Karpas-422 (cell line): ENCODE data around the gene CCDC92. TPM values are rescaled to one million over a fixed set of nuclear protein-coding genes. Genes with fewer than 3 reads are reported as not detected.

ENCODE experiments used
- DNase-seq: peaks from one replicate; pipeline ENCODE4 v3.0.0-alpha.2; 2015
- H2AFZ ChIP-seq: fragments of 200-600 bp; sonication (generic); 2 replicates; pipeline ENCODE4 v1.6.1; 2014; ENCODE audit warnings: antibody characterized with exemption, low read length, mixed read lengths
- H3K27ac ChIP-seq: fragments of 200-600 bp; sonication (generic); 2 replicates; pipeline ENCODE4 v1.5.1; 2014; ENCODE audit warnings: mild to moderate bottlenecking, low read length, moderate library complexity
- H3K27me3 ChIP-seq: fragments of 200-600 bp; sonication (generic); 2 replicates; pipeline ENCODE4 v1.6.1; 2014; ENCODE audit warnings: low read length, mixed read lengths
- H3K36me3 ChIP-seq: fragments of 200-600 bp; sonication (generic); 2 replicates; pipeline ENCODE4 v1.6.1; 2014; ENCODE audit warnings: low read length, mixed read lengths; ENCODE audit not compliant: insufficient read depth
- H3K4me1 ChIP-seq: fragments of 200-600 bp; sonication (generic); 2 replicates; pipeline ENCODE4 v1.6.1; 2014; ENCODE audit warnings: mild to moderate bottlenecking, low read length, mixed read lengths
- H3K4me2 ChIP-seq: fragments of 200-600 bp; sonication (generic); 2 replicates; pipeline ENCODE4 v1.6.1; 2014; ENCODE audit warnings: low read length, low read depth, mild to moderate bottlenecking; ENCODE audit not compliant: poor library complexity, severe bottlenecking
- H3K4me3 ChIP-seq: fragments of 200-600 bp; sonication (generic); 2 replicates; pipeline ENCODE4 v1.5.1; 2014; ENCODE audit warnings: mild to moderate bottlenecking, antibody characterized with exemption, low read length, mixed read lengths
- H3K79me2 ChIP-seq: fragments of 200-600 bp; sonication (generic); 2 replicates; pipeline ENCODE4 v1.6.1; 2014; ENCODE audit warnings: mild to moderate bottlenecking, low read length, mixed read lengths
- H3K9ac ChIP-seq: fragments of 200-600 bp; sonication (generic); 2 replicates; pipeline ENCODE4 v1.6.0; 2014; ENCODE audit warnings: low read length
- H3K9me2 ChIP-seq: fragments of 200-600 bp; sonication (generic), shearing (Covaris generic); replicated peaks from 2 replicates; pipeline ENCODE4 v1.6.0; 2014; ENCODE audit warnings: mild to moderate bottlenecking, low read length, moderate library complexity; ENCODE audit not compliant: insufficient read depth
- H3K9me3 ChIP-seq: fragments of 300-700, 200-600 bp; sonication (generic); 2 replicates; pipeline ENCODE4 v1.6.1; 2014; ENCODE audit warnings: low read length, mixed read lengths
- H4K20me1 ChIP-seq: fragments of 200-600 bp; sonication (generic); 2 replicates; pipeline ENCODE4 v1.6.1; 2014; ENCODE audit warnings: mild to moderate bottlenecking, antibody characterized with exemption, low read length, low read depth; ENCODE audit not compliant: insufficient read depth
- total RNA-seq: library from RNA; depleted of rRNA; stranded (reverse); fragments of >200 nt; shearing (Covaris generic); gene quantifications from 2 replicates; pipeline ENCODE4 v1.2.3, GENCODE V29; 2014; ENCODE audit warnings: low replicate concordance

The CCDC92 gene
- total RNA-seq, 1 experiment from 2014 or later, result 2.0 TPM

DNA sequence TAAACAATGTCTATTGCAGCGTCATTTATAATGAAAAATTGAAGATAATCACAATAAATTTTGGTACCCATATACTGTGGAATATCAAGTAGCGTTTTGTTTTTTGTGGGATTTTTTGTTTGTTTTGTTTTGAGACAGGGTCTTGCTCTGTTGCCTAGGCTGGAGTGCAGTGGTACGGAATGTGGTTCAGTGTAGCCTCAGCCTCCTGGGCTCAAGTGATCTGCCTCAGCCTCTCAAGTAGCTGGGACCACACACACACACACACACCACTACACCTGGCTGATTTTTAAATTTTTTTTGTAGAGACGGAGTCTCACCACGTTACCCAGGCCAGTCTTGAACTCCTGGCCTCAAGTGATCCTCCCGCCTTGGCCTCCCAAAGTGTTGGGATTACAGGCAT is 6.9 kb upstream of the CCDC92 start:
- no peaks in the 10 kb centered on the region for H3K79me2 ChIP-seq
- DNase-seq, result no peak
- H3K27me3 ChIP-seq, result no peaks in the 10 kb centered on the region
- H3K4me1 ChIP-seq, result 0 out of 2 replicates have a peak, but pooled peaks cover 3% of the 10 kb centered on the region
- no peak overlapping the region for H2AFZ ChIP-seq
- no peak overlapping the region for H3K4me3 ChIP-seq
- no peak overlapping the region for H3K9ac ChIP-seq
- H3K4me2 ChIP-seq, result no peak overlapping the region
- peaks cover 39% of the 10 kb centered on the region for H4K20me1 ChIP-seq
- H3K27ac ChIP-seq, result no peak overlapping the region
- H3K9me3 ChIP-seq, result no peaks in the 10 kb centered on the region
- H3K36me3 ChIP-seq, result no peaks in the 10 kb centered on the region
- no peaks in the 10 kb centered on the region for H3K9me2 ChIP-seq

DNA sequence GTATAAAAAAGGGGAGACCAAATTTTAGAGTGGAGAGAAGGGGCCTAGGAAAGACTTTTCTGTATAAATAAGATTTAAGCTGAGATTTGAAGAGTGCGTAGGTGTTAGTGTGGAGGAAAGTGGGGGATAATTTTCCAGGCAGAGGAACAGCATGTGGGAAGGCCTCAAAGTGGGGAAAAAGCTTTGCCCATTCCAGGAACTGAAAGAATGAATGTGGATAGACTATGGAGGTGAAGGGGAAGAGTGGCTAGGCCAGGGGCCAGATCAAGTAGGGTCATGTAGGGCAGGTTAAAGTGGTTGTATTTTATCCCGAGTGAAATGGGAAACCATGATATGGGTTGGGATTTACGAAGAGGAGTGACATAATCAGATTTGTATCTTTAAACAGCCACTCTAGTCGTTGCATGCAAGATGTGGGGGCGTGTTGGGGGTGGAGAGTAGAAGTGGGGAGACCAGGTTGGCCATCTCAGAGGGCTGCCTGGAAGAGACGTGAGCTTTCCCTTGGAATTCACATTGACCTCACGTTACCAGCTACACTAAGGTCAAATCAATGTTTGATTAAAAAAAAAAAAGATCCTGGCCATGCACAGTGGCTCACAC is 3.7 kb upstream of the CCDC92 start:
- Histone ChIP-seq H3K9me3 (no peaks in the 10 kb centered on the region), H3K4me1 (peaks cover 14% of the 10 kb centered on the region), H3K9me2 (no peaks in the 10 kb centered on the region), H3K79me2 (no peaks in the 10 kb centered on the region), H3K4me2 (no peak overlapping the region), H4K20me1 (peaks cover 15% of the 10 kb centered on the region), H3K27me3 (no peaks in the 10 kb centered on the region), H3K27ac (no peak overlapping the region), H3K9ac (no peak overlapping the region), H2AFZ (no peak overlapping the region), H3K4me3 (no peak overlapping the region), H3K36me3 (no peaks in the 10 kb centered on the region)
- no peak for DNase-seq

DNA sequence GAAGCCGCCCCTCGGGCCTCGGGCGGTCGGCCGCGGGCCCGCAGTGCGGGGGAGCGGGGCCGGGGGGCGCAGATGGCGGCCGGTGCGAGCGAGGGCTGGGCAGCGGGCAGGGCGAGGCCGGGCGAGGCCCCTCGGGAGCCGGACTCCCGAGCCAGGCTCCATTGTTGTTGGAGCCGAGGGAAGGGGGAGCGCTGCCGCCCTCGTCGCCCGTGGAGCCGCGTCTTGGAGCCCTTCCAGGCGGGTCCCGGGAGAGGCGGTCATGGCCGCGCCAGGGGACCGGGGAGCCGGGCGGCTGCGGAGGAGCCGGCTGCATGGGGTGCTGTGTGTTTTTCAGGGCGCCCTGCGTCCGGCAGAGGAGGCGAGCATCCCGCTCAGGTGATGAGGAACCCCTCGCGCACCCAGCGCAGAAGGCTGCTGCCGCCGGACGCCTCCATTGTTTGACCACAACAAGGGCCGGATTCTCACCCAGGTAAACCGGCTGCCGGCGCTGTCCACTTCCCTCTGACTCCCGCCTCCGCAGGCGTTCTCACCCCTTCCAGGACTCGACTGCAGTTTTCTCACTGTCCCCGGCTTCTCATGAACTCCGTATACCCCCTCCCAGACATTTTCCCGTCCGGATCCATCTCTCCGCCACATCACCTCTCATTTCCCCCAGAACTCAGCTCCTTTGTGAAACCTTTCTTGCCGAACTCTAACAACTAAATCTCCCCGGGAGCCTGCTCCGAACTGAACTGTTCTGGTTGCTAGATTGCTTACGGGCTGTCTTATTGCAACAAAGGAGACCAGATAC is 1.1 kb upstream of the CCDC92 start:
- H3K9me2 ChIP-seq, result no peaks in the 10 kb centered on the region
- H4K20me1 ChIP-seq, result peaks cover 6% of the 10 kb centered on the region
- peak overlapping the region; percentile 75 for H3K4me2 ChIP-seq
- no peaks in the 10 kb centered on the region for H3K27me3 ChIP-seq
- H3K4me1 ChIP-seq, result peaks cover 14% of the 10 kb centered on the region
- H3K4me3 ChIP-seq, result peak overlapping the region; percentile 72
- H3K79me2 ChIP-seq, result no peaks in the 10 kb centered on the region
- H3K9ac ChIP-seq, result peak overlapping the region; percentile 75
- no peaks in the 10 kb centered on the region for H3K36me3 ChIP-seq
- peak; percentile 53 for DNase-seq
- H3K9me3 ChIP-seq, result no peaks in the 10 kb centered on the region
- no peak overlapping the region for H3K27ac ChIP-seq
- peak overlapping the region; percentile 59; the same call in 1 of the 2 replicates for H2AFZ ChIP-seq

DNA sequence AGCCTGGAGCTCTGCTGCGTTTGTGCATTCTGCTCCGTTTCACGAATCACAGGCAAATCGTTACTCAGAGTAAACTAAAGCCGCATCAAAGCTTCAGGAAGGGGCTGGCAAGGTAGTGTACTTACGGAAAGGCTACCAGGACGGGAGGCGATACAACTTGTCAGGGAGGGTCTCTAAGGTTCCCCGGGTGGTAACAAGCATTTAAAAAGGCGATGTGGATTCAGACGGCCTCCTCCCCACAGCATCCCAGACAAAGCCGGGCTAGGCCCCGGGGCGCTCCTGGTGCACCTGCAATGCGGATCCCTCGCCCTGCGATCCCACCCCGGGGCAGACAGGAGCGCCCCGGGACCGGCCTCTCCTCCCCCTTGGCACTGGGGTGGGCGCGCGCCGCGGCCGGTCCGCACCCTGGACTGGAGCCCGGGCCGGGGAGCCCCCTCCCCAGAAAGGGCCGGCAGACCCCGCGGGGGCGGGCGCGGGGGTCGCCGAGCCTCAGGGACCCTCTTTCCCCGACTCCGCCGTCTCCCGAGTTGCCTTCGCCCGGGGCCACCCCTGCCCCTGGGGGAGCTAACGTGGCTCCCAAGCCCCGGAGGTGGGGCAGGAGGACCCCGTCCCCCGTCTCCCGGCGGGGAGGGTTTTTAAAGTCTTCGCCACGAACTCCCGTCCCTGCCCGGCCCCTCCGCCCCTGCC is 718 bp downstream of the CCDC92 start:
- no peaks in the 10 kb centered on the region for H3K79me2 ChIP-seq
- H3K27ac ChIP-seq, result no peak overlapping the region
- peak overlapping the region; percentile 65 for H3K9ac ChIP-seq
- no peaks in the 10 kb centered on the region for H3K9me2 ChIP-seq
- no peaks in the 10 kb centered on the region for H3K27me3 ChIP-seq
- H3K4me3 ChIP-seq, result peak overlapping the region; percentile 71
- H3K4me1 ChIP-seq, result peaks cover 14% of the 10 kb centered on the region
- peak; percentile 55 for DNase-seq
- H3K36me3 ChIP-seq, result no peaks in the 10 kb centered on the region
- H2AFZ ChIP-seq, result peak overlapping the region; percentile 64; the same call in 1 of the 2 replicates
- H3K9me3 ChIP-seq, result no peaks in the 10 kb centered on the region
- H4K20me1 ChIP-seq, result no peaks in the 10 kb centered on the region; the same call in 1 of the 2 replicates
- H3K4me2 ChIP-seq, result peak overlapping the region; percentile 69

DNA sequence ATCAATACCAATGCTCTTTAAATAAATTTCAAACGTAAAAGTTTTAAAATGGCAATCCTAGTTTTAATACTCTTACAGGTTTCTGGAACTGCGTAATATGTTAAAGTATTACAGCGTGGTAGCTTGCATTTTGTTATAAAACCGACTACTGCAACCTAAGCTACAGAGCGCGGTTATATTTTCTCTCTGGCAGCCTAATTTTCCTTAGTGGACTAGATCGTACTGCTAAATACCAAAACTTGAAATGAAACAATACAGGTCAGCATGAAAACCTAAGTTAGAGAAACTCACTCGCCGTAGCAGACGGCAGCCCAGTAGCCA is 1.2 kb downstream of the CCDC92 start:
- Histone ChIP-seq H3K9me3 (no peaks in the 10 kb centered on the region), H3K9ac (peak overlapping the region; percentile 65), H3K36me3 (no peaks in the 10 kb centered on the region), H2AFZ (no peak overlapping the region), H3K9me2 (no peaks in the 10 kb centered on the region), H3K4me3 (peak overlapping the region; percentile 71; the same call in 1 of the 2 replicates), H3K4me1 (peaks cover 14% of the 10 kb centered on the region), H3K79me2 (no peaks in the 10 kb centered on the region), H3K27ac (no peak overlapping the region), H4K20me1 (no peaks in the 10 kb centered on the region; the same call in 1 of the 2 replicates), H3K4me2 (peak overlapping the region; percentile 69), H3K27me3 (no peaks in the 10 kb centered on the region)
- no peak for DNase-seq

DNA sequence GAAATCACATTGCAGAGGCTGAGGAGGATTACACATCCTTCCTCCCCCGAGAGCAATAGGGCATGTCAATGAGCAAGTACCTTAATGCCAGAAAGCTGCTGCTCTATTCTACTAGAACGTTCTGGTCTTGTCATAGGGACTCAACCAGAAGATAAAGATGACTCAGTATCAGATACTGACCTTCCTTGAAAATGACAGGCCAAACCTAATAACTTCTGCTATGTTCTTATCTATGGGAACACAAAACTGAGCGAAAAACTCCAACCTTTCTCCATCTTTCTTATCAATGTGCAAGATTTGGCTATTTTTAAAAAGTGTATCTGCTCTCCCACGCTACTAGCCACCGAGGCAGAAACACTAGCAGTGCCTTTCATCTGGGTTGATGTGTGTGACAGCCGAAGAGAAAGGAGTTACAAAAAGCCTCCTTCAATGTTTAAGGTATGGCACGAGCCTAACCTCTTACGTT is 5.5 kb downstream of the CCDC92 start:
- H3K9me2 ChIP-seq, result no peaks in the 10 kb centered on the region
- no peak for DNase-seq
- no peaks in the 10 kb centered on the region for H3K27me3 ChIP-seq
- H3K4me1 ChIP-seq, result peaks cover 8% of the 10 kb centered on the region
- no peaks in the 10 kb centered on the region for H3K9me3 ChIP-seq
- no peak overlapping the region for H3K4me2 ChIP-seq
- H3K9ac ChIP-seq, result no peak overlapping the region
- H2AFZ ChIP-seq, result no peak overlapping the region
- no peaks in the 10 kb centered on the region for H3K36me3 ChIP-seq
- H3K27ac ChIP-seq, result no peak overlapping the region
- H3K79me2 ChIP-seq, result no peaks in the 10 kb centered on the region
- H4K20me1 ChIP-seq, result 0 out of 2 replicates have a peak, but pooled peaks cover 4% of the 10 kb centered on the region
- no peak overlapping the region for H3K4me3 ChIP-seq

DNA sequence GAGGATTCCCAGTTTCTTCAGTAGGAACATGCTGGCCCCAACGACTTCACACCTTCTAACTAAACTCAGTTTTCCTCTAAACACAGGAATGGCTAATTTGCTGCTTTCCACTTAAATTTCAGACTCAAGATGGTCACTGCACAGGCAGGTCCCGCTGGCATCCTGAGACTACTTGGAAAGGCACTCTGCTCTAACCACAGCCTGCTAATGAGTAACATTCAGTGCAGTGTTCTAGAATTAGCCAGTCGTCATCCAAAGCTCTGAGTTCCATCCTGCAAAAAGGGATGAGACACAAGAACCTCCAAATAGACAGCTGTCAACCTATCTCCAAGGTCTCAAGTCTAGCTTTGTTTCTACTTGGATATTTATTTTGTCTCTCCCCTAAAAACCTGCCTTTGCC is 6.0 kb downstream of the CCDC92 start:
- Histone ChIP-seq H2AFZ (no peak overlapping the region), H3K4me2 (no peak overlapping the region), H3K4me3 (no peak overlapping the region), H3K9me2 (no peaks in the 10 kb centered on the region), H3K27me3 (no peaks in the 10 kb centered on the region), H3K79me2 (no peaks in the 10 kb centered on the region), H3K9me3 (no peaks in the 10 kb centered on the region), H3K9ac (no peak overlapping the region), H3K27ac (no peak overlapping the region), H3K4me1 (peaks cover 2% of the 10 kb centered on the region), H3K36me3 (no peaks in the 10 kb centered on the region), H4K20me1 (0 out of 2 replicates have a peak, but pooled peaks cover 4% of the 10 kb centered on the region)
- no peak for DNase-seq

DNA sequence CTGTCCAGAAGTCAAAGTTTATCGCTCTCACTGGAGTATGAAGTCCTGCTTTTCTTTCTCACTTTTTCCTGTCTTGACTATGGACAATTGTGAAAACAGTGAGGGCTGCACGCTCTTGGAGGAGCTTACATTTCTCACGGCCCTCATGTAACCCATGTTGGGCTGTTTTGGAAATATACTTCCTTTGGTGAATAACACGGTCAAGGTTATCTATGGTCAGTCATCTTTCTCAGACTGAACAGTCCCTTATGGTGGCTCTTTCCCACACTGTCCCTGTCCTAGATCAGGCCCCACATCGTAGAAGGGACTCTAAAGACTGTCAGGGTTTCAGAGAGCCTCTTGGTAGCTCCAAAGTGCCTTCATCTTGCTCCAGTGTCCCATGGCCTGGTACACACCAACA is 7.2 kb downstream of the CCDC92 start:
- H3K27ac ChIP-seq, result no peak overlapping the region
- H3K36me3 ChIP-seq, result no peaks in the 10 kb centered on the region
- no peaks in the 10 kb centered on the region for H3K4me1 ChIP-seq
- H3K4me3 ChIP-seq, result no peak overlapping the region
- no peak overlapping the region for H2AFZ ChIP-seq
- no peak for DNase-seq
- no peak overlapping the region for H3K4me2 ChIP-seq
- H4K20me1 ChIP-seq, result 0 out of 2 replicates have a peak, but pooled peaks cover 4% of the 10 kb centered on the region
- H3K9ac ChIP-seq, result no peak overlapping the region
- H3K27me3 ChIP-seq, result no peaks in the 10 kb centered on the region
- no peaks in the 10 kb centered on the region for H3K9me3 ChIP-seq
- no peaks in the 10 kb centered on the region for H3K79me2 ChIP-seq
- H3K9me2 ChIP-seq, result no peaks in the 10 kb centered on the region
